HepG2 (cell line): ENCODE data around the gene RAB3A. TPM values are rescaled to one million over a fixed set of nuclear protein-coding genes. Genes with fewer than 3 reads are reported as not detected.

Source experiments
- MIXL1 ChIP-seq: IDR thresholded peaks from 2 replicates; pipeline ENCODE4 v1.6.1; 2016
- NFYB ChIP-seq: sonication (generic); formaldehyde crosslinking; IDR thresholded peaks from 2 replicates; pipeline ENCODE4 v1.4.0; 2020; ENCODE audit warnings: missing genetic modification reagents
- PRDM10 ChIP-seq: sonication (generic); formaldehyde crosslinking; IDR thresholded peaks from 2 replicates; pipeline ENCODE4 v1.4.0; 2020; ENCODE audit warnings: low read depth, missing genetic modification reagents
- RFX3 ChIP-seq: IDR thresholded peaks from 2 replicates; pipeline ENCODE4 v1.6.1; 2016; ENCODE audit warnings: missing biosample characterization, missing genetic modification reagents
- UBTF ChIP-seq: sonication (generic); formaldehyde crosslinking; IDR thresholded peaks from 2 replicates; pipeline ENCODE4 v1.4.0; 2020; ENCODE audit warnings: mild to moderate bottlenecking, missing genetic modification reagents
- ZBTB42 ChIP-seq: sonication (generic); formaldehyde crosslinking; IDR thresholded peaks from 2 replicates; pipeline ENCODE4 v1.5.0; 2020; ENCODE audit warnings: mild to moderate bottlenecking, missing genetic modification reagents
- ZFP36L2 ChIP-seq: sonication (generic); formaldehyde crosslinking; IDR thresholded peaks from 2 replicates; pipeline ENCODE4 v1.4.0; 2020; ENCODE audit warnings: missing genetic modification reagents
- ZNF142 ChIP-seq: sonication (generic); formaldehyde crosslinking; IDR thresholded peaks from 2 replicates; pipeline ENCODE4 v1.4.0; 2020; ENCODE audit warnings: missing genetic modification reagents
- ZNF430 ChIP-seq: sonication (generic); formaldehyde crosslinking; IDR thresholded peaks from 2 replicates; pipeline ENCODE4 v1.9.0; 2021; ENCODE audit warnings: mild to moderate bottlenecking, missing genetic modification reagents
- ZNF44 ChIP-seq: sonication (generic); formaldehyde crosslinking; IDR thresholded peaks from 2 replicates; pipeline ENCODE4 v1.5.1; 2020; ENCODE audit warnings: mild to moderate bottlenecking, missing genetic modification reagents
- ZNF496 ChIP-seq: sonication (generic); formaldehyde crosslinking; IDR thresholded peaks from 2 replicates; pipeline ENCODE4 v1.8.1; 2023; ENCODE audit warnings: mild to moderate bottlenecking, moderate library complexity, missing genetic modification reagents; ENCODE audit not compliant: insufficient replicate concordance
- ZNF556 ChIP-seq: sonication (generic); formaldehyde crosslinking; IDR thresholded peaks from 2 replicates; pipeline ENCODE4 v1.4.0; 2020; ENCODE audit warnings: mild to moderate bottlenecking, missing genetic modification reagents, borderline replicate concordance
- ZNF770 ChIP-seq: sonication (generic); formaldehyde crosslinking; IDR thresholded peaks from 2 replicates; pipeline ENCODE4 v1.5.0; 2020; ENCODE audit warnings: mild to moderate bottlenecking, missing genetic modification reagents
- ZSCAN22 ChIP-seq: sonication (generic); formaldehyde crosslinking; IDR thresholded peaks from 2 replicates; pipeline ENCODE4 v1.4.0; 2020; ENCODE audit warnings: mild to moderate bottlenecking, missing genetic modification reagents
- polyA plus RNA-seq, 8 experiments: library from polyadenylated mRNA; depleted of rRNA in 3 of 8; stranded (reverse) in 7 of 8; unstranded in 1 of 8; fragments of >200 nt; fragmentation: Illumina TruSeq in 4 of 8; extraction: Trizol in 4 of 8; gene quantifications; 2 replicates each; pipeline versions ENCODE4 v1.2.1 to v1.2.3, GENCODE V29; 2011 to 2016; ENCODE audit warnings: low read depth in 4 of 8, missing spikeins in 1 of 8, mixed read lengths in 1 of 8; ENCODE audit not compliant: insufficient read depth in 1 of 8
- total RNA-seq, 5 experiments: library from RNA; depleted of rRNA; stranded (reverse); fragments of >200 nt; fragmentation: Illumina TruSeq; extraction: Trizol; gene quantifications; 2 replicates each; pipeline ENCODE4 v1.2.3, GENCODE V29; 2016; ENCODE audit warnings: low read depth in 1 of 5

The RAB3A gene
- total and polyA plus RNA-seq, 2 of the 13 experiments (the other 11 are each of a cell fraction or from before 2014, with no cell fraction given): 0.58 to 0.98 TPM

GRCh38 chr19:18152817-18153555 lies 50.9 kb downstream of the RAB3A start, which contains the start of gene PIK3R2 (continued):
- TF ChIP-seq UBTF (CRISPR knock-in tag): peak; percentile 20; the same call in 1 of the 2 replicates
- no peak for TF ChIP-seq ZNF556 (CRISPR knock-in tag)
- TF ChIP-seq ZBTB42: no peak
- TF ChIP-seq ZSCAN22 (CRISPR knock-in tag): no peak
- TF ChIP-seq RFX3 (CRISPR knock-in tag): no peak
- TF ChIP-seq ZFP36L2 (CRISPR knock-in tag): no peak
- TF ChIP-seq NFYB (CRISPR knock-in tag): no peak
- TF ChIP-seq ZNF770: peak; percentile 6; the same call in 1 of the 2 replicates
- no peak for TF ChIP-seq MIXL1 (CRISPR knock-in tag)
- no peak for TF ChIP-seq ZNF496 (CRISPR knock-in tag)
- peak; percentile 26; the same call in 1 of the 2 replicates for TF ChIP-seq ZNF142
- TF ChIP-seq ZNF44 (CRISPR knock-in tag): no peak
- no peak for TF ChIP-seq PRDM10 (CRISPR knock-in tag)
- TF ChIP-seq ZNF430 (CRISPR knock-in tag): no peak
